HTERT RPE-1 (cell line): ENCODE results near the gene NTRK3.
"Not testable (repeated sequence)": the region's sequence is repeated elsewhere in the genome, so short reads cannot be mapped to it uniquely, and the experiment has no call there.

ENCODE experiments used
- in situ Hi-C: fragments of 300-500 bp; cut with MboI; formaldehyde crosslinking; loops from 4 replicates; pipeline ENCODE4 v1.14.3; 2020; ENCODE audit warnings: low sequenced_read_pairs

Gene NTRK3

GRCh38 chr15:88038261-88038660 is 218.3 kb downstream of the NTRK3 start:
- in situ Hi-C loops = no loop called here

- in situ Hi-C loops = no loop called here
Observed at GRCh38 chr15:88036154-88036839, 220.2 kb downstream of the NTRK3 start.

- in situ Hi-C loops = no loop called here
Observed at GRCh38 chr15:88035381-88035780, 221.2 kb downstream of the NTRK3 start.

- in situ Hi-C loops = not testable (repeated sequence)
Observed at GRCh38 chr15:88033421-88033820, 223.1 kb downstream of the NTRK3 start.

- in situ Hi-C loops = no loop called here
Observed at GRCh38 chr15:88032787-88033186, 223.8 kb downstream of the NTRK3 start.

GRCh38 chr15:88031461-88031860 is 225.1 kb downstream of the NTRK3 start:
- in situ Hi-C loops = no loop called here

GRCh38 chr15:88029696-88030095 is 226.8 kb downstream of the NTRK3 start:
- in situ Hi-C loops = no loop called here

GRCh38 chr15:88028024-88028423 is 228.5 kb downstream of the NTRK3 start:
- in situ Hi-C loops = no loop called here

GRCh38 chr15:88023914-88024313 is 232.6 kb downstream of the NTRK3 start:
- in situ Hi-C loops = no loop called here

- in situ Hi-C loops = no loop called here
Observed at GRCh38 chr15:88022716-88023115, 233.8 kb downstream of the NTRK3 start.

- in situ Hi-C loops = no loop called here
Observed at GRCh38 chr15:88021601-88022000, 234.9 kb downstream of the NTRK3 start.

GRCh38 chr15:88020806-88021205 is 235.7 kb downstream of the NTRK3 start:
- in situ Hi-C loops = no loop called here

- in situ Hi-C loops = no loop called here
Observed at GRCh38 chr15:88019656-88020055, 236.9 kb downstream of the NTRK3 start.

- in situ Hi-C loops = no loop called here
Observed at GRCh38 chr15:88018869-88019641, 237.5 kb downstream of the NTRK3 start.

- in situ Hi-C loops = no loop called here
Observed at GRCh38 chr15:88017753-88018152, 238.8 kb downstream of the NTRK3 start.

- in situ Hi-C loops = no loop called here
Observed at GRCh38 chr15:88016406-88016805, 240.1 kb downstream of the NTRK3 start.

- in situ Hi-C loops = no loop called here
Observed at GRCh38 chr15:88015228-88015860, 241.2 kb downstream of the NTRK3 start.

- in situ Hi-C loops = no loop called here
Observed at GRCh38 chr15:88014454-88015160, 241.9 kb downstream of the NTRK3 start.

- in situ Hi-C loops = no loop called here
Observed at GRCh38 chr15:88013111-88013510, 243.4 kb downstream of the NTRK3 start.

GRCh38 chr15:88012688-88013087 is 243.9 kb downstream of the NTRK3 start:
- in situ Hi-C loops = no loop called here

GRCh38 chr15:88012233-88012632 is 244.3 kb downstream of the NTRK3 start:
- in situ Hi-C loops = no loop called here
